Stimulated activated CD8-positive, alpha-beta memory T cell treated with anti-CD3 and anti-CD28 coated beads, Interleukin-7, amount 100 ng/mL, for 4 hours (primary cell): ENCODE data around the gene GNAZ.

Experiments
- DNase-seq, 2 donors: peaks; one replicate each; pipeline ENCODE4 v3.0.0-alpha.2; 2020; ENCODE audit warnings: low read depth in 2 of 2

GNAZ gene

DNA sequence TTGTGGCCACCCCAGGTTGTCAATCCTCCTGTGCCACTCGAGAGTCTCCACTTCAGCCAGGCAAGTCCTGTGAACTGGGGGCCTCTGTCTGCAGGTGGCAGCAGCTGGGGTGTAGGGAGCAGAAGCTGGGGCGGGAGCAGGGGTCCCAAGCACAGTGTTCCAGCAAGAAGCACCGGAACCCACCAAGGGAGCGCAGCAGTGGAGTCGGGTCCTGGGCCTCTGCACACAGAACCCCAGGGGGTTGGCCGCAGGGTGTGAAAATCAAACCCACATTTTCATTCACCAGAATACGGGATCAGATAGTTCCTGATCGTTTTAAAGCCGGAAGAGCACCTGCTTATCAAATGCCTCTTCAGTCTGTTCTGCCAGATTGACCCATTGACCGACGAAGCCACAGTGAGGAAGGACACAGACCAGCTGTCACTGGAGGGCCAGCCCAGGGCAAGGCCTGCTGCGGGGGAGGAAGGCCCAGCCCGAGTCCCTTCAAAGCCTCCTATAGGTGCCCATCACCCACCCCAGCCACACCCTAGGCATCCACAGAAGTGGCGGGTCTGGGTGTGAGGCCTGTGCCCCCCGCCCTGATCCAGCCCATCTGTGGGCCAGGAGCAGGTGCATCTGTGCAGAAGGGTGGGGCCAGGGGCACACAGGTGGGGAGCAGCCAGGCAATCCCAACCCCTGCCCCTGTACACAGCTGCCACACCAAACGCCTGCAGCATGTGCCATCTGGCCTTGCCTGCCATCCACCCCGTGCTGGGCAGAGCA is 37.3 kb downstream of the GNAZ start:
- no peak for DNase-seq

DNA sequence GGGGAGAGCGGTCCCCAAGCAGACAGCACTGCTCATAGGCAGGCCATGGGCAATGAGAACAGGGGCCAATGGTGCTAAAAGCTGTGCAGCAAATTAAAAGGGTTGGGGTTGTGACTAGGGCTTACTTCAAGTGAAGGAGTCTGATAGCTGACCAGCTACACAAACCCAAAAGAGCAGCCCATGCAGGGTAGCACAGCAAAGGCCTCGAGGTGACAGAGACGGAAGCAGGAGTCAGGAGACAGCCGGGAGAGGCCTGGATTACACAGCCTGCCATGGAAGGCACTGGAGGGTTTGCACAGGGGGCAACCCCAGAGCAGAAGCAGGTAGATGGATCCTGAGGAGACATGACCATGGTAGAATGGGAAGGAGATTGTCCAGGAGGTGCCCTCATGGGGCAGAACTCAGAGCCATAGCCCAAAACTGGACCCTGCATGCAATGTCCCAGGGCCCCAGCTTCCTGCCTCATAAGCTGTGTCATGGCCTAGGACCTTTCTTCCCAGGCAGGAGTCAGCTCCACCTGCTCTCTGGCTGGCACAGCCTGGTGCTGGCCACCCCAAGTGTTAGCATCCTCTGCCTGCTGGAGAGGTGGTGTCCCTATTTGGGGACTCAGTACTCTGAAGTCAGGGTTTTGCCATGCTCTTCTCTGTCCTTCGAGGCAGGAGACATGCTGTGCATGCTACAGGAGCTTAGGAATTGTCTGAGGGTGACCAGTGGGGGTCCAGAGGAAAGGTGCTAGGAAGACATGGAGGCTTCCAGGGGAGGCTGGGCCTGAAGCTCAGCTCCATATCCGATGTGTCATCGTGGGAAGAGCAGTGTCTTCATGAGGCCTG is 38.1 kb downstream of the GNAZ start:
- no peak for DNase-seq

DNA sequence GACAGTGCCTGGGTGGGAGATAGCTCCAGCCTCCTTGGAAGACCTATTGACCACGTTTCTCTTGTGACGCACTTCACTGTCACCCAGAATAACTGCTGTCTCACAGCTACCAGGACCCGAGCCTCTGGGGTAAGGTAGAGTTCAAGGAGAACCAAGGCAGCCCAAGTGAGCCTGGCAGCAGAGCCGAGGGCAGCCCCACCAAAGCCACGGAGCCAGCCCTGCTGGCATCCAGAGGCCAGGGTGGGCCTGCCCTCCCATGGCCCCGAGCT is 38.7 kb downstream of the GNAZ start:
- no peak for DNase-seq

- DNase-seq, result no peak
Measured at GRCh38 chr22:23109441-23109978, 39.2 kb downstream of the GNAZ start.

GRCh38 chr22:23110190-23110921 is 40.0 kb downstream of the GNAZ start:
- DNase-seq, result no peak

- DNase-seq, result no peak
Measured at GRCh38 chr22:23110922-23111527, 40.7 kb downstream of the GNAZ start.

- DNase-seq, result no peak
Measured at GRCh38 chr22:23112472-23113012, 42.2 kb downstream of the GNAZ start.

DNA sequence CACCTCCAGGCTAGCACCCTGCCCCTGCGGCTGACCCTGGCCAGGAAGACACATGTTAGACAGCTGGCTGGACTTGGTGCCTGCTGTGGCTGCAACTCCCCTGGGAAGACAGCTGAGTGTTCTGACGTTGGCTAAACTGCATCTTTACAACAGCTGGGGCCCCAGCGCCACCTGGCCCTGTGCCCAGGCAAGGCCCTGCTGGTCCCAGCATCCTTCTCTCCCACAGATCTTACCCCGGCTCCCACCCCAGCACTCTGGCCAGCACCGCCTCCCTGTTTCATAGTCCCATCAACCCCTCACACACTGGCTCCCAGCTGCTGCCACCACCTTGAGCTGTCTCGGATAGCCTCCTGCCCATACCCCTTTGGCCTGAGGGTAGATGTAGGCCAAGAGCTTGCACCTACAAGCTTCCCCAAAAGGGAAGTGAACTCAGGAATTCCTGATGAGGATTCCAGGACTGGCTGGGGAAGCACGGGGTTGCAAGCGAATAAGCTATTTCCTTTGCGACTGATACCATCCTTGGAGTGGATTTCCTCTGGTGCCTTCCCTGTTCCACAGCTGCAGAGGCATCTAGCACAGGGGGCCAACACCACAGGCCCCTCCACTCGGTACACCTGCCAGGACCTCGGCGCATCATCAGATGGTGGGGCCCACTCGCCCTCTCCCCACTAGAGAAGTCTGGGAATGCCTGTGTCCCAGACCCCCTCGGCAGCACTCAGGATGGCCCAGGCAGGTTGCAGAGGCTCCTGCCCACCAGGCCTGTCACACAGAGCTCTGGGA is 42.9 kb downstream of the GNAZ start:
- no peak for DNase-seq

DNA sequence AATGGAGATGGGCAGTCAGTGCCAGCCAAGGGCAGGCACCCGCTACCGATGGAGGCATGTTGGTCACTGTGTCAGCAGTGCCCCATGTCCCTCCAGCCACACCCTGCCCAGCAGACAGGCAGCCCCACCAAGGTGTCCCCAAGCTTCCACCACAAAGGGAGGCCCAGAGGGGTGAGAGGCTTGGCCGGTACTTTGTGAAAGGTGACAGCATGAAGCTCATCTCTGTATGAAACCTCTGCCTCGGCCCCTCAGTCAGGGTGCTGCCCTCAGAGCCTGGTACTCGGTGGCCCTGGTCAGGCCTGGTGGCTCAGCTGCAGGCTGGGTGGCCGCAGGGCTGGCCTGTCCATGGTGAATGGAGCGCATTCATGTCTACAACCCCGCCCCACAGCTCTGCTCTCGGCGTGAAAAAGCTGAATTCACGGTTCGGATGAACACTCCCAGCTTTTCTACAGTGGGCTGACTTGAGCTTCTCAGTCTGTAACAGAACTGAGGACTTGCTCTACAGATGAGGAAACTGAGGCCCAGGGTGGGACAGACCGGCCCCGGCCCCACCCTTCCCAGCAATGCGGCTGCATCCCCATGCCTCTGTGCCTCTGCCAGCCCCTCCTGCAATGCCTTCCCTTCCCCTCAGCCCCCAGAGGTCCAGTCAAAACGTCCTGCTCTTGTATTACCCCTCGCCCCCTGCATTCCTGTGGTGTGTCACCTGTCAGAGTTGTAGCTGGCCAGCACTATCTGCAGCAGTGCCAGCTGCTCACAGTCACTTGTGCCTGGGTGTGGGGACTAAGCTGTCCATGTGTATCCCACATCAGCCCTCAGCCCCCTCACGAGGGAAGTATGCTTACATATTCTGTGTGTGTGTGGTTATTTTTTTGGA is 43.8 kb downstream of the GNAZ start:
- no peak for DNase-seq

- DNase-seq, result no peak
Measured at GRCh38 chr22:23114721-23115020, 44.4 kb downstream of the GNAZ start.

- DNase-seq, result no peak
Measured at GRCh38 chr22:23115369-23115768, 45.0 kb downstream of the GNAZ start.

DNA sequence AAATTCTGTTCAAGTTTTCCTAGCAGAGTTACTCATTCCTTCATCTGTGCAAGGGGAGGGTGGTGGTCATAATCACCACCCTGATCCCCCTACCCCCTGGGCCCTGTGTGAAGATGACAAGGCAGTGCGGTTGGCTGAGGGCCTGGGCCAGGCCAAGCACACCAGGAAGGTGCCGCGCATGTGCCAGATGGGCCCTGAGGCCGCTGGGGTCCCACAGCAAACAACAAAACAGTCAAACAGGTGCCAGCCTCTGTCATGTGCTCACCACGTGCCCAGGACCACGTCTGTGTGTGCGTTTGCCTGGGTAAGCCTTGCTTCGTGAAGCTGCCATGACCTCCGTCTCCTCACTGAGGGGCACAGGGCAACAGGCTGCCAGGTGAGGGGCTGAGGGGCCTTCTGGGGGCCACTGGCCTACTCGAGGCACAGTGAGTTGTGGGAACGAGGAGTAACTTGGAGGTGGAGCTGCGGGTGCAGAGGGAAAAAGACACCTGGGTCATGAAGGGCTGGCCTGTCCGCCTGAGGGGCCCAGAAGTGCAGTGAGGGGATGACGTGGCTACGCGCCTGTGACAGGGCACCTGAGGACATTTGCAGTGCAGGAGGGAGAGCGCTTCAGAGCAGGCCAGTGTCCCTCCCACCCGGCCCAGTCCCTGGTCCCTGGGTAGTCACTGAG is 45.6 kb downstream of the GNAZ start:
- DNase-seq, result no peak

DNA sequence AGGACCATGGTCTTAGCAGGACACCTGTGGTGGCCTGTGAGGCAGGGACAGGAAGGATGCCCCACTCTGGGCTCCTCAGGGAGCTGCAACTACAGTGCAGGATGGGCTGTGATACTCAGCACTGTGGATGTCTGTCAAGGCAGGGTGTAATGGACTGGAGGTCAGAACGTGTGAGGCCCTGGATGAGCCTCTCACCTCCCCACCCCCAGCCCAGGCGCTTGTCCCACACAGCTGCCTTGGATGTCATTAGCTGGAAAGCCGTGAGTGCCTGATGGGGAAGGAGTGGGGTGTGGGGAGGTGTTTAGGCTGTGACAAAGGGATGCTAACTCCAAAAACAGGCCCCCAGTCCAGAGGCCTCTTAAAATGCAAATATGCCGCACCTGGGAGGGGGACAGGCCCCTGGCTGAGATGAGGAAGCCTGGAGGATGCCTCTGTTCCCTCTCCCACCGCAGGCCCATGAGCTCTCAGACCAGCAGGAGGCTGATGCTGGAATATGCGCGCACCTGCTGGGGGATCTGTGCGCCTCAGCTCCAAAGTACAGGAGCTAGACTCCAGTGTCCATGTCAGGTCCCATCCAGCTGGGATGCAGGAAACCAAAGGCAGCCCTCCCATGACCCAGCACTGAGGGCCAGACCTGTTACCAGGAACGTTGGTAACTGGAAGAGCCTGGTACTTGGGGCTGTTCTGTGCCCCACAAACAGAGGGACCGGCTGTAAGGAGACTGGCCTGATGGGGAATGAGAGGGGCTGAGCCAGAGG is 46.4 kb downstream of the GNAZ start:
- no peak for DNase-seq

- DNase-seq, result no peak
Measured at GRCh38 chr22:23117275-23117674, 47.0 kb downstream of the GNAZ start.

DNA sequence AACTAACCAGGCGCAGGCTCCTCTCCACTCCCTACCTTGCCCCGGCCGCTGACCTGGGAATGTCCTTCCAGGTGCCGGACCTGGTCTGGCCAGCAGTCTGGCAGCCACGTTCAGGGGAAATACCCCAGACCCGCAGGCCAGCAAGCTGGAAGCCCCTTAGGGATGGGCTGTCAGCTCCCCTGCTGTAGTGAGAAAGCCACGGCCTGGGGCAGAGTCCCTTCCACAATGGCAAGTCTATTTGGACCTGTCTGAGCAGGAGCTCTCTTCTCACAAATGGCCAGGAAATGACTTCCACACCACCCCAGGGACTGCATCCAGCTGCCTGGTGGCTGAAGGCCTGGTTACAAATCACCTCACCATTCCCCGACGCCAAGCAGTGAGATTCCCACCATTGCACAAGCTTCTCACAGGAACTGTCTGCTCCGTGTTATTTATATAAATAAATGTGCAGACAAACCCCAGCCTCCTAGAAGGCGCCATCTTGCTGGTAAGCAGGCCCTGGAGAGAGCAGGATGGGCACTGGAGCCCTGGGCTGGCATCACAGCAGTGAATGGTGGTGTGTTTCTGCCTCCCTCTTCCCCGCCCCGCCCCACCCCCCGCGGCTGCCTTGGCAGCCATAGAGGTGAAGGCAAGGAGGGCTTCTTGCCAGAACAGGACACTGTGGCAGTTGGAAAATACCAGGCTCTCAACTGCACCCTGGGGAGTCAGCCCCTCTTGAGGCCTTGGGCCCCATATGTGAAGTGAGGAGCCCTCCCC is 47.8 kb downstream of the GNAZ start:
- no peak for DNase-seq

DNA sequence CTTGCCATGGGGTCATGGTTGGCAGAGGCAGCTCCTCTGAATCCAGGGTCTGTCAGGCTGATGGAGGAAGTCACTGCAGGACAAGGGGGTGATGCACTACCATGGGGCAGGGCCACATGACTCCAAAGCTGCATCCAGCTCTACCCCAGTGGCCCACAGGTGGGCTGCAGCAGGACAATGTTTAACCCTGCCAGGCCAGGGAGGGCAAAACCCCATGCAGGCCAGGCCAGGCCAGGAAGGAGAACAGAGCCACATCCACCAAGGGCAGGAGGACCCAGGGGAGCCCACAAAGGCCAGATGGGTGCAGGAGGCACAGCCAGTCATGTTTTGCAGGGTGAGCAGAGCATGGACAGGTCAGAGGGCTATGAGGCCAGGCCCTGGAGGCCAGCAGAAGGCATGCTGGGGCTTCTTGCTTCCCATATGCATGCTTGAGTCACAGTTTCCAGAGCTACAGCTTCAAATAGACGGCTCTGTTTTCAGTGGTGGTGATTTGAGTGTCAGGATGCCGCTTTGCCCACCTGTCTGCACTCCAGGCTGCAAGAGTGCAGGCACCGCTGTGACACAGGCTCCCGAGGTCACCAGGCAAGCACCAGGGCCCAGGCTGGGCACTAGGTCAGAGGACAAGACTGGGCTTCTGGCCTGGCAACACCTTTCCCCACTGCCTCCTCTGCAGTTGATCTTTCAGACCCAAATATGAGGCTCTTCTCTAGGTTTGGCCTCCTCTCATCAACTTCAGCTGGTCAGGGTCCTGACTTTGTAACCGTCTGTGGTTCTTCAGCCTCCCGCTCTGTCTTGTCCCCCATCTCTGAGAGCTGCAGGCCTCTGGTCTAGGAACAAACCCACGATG is 48.6 kb downstream of the GNAZ start:
- DNase-seq, result no peak
